CD4-positive, alpha-beta T cell treated with Interleukin-4 for 1 hour (primary cell): ENCODE results near the gene ATF1.
A peak's percentile ranks its signal among the peaks of the same experiment; 100 is the strongest.

ENCODE experiments used
- DNase-seq, 2 donors: peaks; one replicate each; pipeline ENCODE4 v3.0.0-alpha.2; 2020 to 2022

ATF1 gene

DNA sequence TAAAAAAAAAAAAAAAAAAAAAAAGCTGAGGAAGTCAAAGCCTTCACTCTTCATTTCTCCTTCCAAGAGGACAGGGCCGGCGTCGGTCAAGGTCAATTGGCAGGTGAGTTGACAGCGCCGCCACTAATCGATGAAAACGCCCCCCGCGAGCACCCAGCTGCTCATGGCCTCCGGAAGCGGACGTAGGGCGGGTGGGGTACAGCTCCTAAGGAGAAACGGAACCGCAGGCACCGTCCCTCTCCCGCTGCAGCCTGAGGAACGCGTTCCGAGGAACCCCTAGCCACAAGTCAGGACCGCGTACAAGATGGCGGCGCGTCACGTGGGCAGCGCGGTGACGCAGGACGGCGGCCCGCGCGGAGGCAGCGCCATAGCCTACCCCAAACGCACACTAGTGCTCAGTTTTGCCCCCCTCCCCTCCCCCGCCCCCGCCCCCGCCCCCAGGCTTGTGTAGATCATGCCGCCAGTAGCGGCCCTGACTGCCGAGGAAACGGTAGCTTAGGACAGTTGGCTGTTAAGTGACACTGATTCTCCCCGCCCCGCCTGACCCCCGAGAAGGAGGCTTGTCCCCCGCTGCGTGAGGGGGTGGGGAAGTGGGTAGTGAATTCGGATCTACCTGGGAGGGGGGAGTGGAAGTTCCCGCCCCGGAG, at the start of gene ATF1:
TSS of gene ATF1 (plus strand) at position 463 of the 647 bp plus-strand sequence. CDS start 16,045 bp downstream, outside the sequence.
- DNase-seq = peak; percentile 93 to 94

DNA sequence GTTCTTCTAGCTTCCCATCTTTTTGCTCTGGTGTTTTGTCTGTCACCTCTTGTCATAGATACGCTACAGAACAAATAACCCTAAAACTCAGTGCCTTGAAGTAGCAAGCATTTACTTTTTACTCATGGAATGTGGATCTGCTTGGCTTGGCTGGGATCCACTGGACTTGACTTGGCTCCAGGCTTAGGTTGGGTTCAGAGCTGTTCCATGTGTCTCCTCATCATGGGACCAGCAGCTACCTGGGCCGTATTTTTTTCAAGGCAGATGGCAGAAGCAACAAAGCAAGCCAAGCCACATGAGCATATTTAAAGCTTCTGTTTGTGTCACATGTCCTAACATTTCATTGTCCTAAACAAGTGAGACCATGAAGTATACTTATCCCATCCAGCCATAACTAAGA, 48.7 kb upstream of the ATF1 start:
- DNase-seq = no peak

DNA sequence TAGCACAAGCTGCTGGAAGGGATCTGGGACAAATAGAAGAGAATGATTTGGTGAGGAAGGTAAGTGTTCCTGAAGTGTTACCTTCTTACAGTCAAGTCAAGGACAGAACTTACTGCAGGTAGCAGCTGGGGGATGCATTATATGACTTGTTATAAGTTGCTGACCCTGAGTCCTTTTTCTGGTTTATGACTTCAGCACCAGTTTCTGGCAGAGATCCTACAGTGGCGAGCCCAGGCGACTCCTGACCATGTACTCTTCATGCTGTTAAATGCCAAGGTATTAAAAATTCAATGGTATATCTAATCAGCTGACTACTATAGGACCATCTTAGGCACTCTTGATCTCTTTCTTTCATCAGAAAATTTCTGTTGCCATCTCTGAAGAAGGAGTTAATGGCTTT, 45.1 kb upstream of the ATF1 start:
- DNase-seq = no peak

DNA sequence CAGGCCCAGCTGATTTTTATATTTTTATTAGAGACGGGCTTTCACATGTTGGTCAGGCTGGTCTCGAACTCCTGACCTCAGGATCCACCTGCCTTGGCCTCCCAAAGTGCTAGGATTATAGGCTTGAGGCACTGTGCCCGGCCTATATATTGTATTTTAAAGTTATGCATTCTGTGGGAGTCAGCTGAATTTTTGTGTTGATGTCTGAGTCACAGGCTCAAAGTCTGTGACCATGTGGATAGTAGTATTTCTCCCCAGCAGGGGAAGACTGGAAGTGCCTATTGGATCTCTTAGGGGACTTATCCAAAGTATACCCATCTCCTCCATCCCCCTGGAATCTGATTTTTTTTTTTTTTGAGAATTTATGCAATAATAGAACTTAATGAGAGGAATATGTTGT, 43.8 kb upstream of the ATF1 start:
- no peak for DNase-seq

DNA sequence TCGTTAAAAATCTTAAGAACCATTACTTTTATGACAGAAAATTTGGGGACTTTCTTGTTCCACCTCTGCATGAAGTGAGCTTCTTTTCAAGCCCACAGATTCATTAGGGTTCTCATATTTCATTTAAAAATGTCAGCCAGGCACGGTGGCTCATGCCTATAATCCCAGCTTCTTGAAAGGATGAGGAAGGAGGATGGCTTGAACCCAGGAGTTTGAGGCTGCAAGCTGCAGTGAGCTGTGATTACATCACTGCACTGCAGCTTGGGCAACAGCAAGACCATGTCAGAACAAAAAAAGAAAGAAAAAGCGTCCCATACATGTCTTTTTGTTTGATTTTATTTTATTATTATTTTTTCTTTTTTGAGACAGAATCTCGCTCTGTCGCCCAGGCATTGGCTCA, 43.4 kb upstream of the ATF1 start:
- no peak for DNase-seq

DNA sequence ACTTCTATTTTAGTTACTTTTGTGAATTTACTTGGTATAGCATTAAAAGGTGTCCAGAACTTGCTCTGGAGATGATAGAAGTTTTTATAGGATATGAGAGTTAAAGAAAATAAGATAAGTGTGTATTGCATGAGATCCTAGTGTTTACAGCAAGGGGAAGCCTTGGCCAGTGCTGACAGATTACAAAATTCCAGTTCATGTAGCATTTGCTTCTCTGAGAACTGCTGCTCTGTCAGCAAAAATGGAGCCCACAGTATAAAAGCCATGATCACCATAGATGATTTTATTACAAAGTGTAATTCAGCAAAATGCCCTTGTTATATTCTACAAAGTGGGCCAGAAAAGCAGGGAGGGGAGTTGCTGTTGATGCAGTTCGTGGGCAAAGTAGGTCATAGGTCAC, 40.0 kb upstream of the ATF1 start:
- no peak for DNase-seq

DNA sequence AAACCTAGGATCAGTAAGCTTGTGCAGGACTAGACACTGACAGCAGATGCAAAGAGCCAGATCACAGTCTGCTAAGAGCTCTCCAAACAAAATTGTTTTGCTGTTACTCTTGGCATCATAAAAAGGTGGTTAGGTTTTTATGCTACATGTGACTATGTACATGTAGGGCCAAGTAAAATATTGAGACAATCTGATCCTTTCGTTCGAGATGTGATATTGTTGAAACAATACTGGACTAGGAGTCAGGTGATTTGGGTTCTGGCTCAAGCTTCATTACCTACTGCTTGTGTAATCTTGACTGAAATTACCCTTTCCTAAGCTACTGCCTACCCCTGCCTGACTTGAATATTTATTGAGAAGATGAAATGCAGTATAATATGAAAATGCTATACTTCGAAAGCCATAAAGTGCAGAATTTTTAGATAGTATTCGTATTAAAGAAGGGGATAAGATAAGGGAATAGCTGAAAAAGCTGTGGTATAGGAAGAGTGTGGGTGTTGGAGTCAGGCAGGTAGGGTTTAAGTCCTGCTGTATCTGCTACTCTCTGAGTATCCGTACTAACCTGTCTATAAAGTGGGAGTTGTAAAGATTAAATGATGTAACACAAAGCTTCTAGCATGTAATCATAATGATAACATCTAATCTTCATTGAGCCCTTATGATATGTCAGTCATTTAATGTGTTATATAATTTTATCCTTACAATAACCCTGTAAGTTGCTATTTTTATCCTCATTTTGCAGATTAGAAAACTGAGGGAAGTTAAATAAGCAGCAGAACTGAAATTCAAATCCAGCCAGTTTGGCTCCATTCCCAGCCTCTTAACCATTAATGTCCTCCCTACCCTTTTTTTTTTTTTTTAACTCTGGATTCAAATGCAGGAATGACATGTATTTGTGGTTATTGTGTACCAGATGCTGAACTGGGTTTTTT, 38.6 kb upstream of the ATF1 start:
- DNase-seq = no peak

DNA sequence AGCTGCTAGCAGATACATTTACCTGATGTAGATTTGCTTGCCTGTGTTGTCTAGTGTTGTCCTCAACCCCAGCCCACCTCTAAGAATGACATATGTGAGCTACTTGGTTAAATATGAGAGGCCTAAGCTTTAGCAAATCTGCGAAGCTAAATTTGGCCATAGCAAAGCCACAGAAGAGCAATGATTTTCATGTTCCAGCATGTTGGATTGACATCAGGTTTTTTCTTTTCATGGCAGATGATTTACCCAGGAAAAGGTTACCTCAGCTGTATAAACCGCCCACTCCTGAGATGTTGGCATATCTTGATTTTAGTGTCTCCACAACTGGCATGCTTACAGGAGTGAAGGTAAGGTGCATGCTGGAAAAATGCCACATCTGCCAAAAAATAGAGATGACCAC, 36.4 kb upstream of the ATF1 start:
- DNase-seq = no peak

DNA sequence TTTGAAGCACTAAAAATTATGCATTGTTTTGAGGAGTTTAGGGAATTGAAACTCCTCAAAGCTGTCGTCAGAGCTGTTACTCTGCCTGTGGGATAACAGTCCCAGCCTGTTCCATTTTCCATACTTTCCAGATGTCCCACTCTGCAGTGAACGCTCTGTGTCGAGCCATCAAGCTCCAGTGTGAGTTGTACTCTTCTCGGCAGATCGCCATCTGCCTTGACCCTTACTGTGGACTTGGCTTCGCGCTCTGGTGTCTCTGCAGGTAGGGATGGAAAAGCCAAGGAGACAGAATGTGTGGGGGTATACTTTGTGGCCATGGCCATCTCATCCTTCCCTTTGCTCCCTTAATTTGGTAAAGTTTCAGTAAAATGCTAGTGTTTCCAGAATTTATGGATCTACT, 35.5 kb upstream of the ATF1 start:
- DNase-seq = no peak

DNA sequence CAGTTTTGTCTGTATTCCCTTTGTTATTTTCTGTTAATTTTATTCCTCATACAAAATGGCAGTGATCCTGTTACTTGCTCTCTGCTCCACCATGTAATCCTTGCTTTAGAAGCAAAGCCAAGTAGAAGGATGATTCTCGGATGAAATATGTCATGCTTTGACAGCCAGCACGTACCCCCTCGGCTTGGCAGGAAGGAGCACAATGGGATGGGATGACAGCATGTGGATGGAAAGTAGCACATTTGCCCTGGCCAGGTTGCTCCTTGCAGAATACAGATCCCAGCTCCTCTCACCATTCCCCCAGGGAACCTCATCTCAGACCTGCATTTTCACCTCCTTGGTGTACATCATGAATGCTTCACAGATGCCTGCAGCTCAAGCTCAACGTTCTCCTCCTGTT, 35.1 kb upstream of the ATF1 start:
- no peak for DNase-seq

DNA sequence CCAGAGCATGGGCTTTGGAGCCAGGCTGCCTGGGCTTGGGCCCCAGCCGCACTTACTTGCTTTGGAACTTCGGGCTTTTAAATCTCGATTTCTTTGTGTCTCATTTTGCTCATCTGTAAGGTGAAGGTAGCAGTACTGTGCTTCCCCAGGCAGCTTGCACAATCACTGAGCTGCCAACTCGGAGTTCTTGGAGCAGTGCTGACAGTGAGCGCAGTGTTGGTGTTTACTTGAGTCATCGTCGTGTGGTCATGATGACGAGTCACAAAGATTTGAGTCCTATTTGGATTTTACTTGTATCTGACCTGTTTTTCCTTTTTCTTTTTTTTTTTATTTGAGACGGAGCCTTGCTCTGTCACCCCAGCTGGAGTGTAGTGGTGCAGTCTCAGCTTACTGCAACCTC, 31.3 kb upstream of the ATF1 start:
- no peak for DNase-seq

DNA sequence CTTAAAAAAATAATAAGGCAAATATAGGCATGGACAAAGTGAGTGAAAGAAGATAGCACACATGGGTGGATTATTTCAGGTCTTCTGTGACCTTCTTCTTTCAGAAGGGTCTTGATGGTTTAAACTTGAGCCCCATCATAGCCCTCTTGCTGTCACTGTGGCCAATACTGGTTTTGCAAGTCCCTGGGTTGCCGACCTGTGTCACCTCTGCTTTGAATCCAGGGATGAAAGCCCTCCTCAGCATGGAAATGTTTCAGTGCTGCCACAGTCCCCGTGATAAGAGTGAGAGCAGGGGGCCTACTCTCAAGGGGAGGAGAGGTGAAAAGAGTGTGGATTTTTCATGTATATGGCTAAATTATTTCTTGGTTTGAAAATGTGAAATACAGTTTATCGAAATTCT, 30.2 kb upstream of the ATF1 start:
- no peak for DNase-seq

DNA sequence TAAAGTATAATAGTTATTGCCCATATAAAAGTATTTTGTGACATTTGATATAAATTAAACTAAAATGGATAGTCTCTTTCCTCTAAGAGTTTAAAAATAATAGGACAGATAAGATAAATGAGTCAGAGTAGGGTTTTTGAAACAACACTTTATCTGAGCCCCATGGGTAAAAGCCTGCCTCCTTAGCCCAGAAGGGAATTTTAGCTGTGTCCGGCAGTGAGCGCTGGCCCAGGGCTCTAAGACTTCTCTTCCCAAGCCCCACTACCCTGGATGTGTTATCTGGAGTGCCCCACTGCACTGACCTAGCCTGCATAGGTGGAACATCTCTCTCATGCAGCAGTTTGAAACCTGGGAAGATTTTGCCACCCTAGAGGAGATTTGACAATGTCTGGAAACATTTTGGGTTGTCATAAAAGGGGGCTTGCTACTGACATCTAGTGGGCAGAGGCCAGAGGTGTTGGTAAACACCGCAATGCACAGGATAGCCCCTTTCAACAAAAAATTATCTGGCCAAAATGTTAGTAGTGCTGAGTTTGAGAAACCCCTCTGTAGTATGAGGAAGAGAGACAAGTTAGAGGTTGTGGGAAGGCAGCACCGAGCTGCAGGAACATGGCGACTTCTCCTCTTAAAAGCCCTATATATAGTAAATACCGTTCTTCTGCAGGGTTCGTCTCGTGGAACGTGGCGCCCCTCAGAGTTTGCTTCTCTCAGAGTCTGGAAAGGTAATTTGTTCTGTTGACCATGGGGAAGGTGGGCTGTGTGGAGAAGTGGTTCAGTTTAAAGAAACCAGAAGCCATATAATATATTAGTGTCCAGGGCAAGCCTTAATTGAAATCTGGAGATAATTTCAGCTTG, 29.3 kb upstream of the ATF1 start:
- peak in 1 of 2 donors; percentile 17 for DNase-seq

DNA sequence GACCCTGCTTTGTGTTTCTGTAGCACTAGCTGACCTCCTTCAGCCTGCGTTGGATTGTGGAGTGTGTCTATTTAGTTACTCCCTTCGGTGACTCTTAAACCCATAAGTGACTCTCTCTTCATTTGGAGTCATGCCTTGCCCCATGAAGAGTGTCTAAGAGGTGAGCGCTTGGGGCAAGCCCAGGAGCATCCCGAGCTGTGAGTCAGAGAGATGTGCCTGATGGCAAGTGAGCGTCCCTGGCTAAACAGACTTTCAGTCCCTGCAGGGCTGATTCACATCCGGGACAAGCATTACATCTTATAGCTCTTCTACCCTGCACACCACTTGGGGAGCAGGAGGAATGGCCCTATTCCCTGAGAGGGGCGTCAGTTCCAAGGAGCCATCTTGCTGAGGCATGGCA, 24.3 kb upstream of the ATF1 start:
- DNase-seq = no peak

DNA sequence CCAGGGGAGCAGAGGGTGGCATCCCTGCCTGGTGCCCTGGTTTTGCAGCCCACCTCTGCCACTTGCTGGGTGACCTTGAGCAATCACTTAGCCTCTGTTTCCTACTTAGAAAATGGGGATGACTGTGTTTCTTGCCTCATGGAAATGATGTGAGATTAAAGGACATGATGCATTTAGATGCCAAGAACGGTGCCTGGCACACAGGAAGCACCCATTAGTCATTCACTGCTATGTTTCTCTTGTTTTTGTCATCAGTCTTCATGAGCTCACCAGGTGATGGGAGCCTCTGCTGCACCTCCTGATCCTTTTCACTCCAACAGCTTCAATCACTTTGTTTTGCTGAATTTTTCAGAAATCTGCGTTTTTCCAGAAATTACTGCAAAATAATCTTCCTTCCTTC, 23.6 kb upstream of the ATF1 start:
- no peak for DNase-seq

DNA sequence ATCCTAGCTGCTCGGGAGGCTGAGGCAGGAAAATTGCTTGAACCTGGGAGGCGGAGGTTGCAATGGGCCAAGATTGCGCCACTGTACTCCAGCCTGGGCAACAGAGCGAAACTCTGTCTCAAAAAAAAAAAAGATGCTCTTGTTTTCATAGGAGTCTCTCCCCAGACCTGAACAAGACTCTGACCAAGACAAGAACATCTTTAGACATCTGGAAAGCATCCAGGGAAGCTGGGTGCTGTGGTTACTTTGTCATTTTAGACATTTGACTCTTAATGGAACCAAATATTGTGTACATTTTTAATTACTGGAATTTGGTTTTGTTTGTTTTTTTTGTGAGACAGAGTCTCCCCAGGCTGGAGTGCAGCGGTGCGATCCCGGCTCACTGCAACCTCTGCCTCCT, 21.1 kb upstream of the ATF1 start:
- DNase-seq = no peak

DNA sequence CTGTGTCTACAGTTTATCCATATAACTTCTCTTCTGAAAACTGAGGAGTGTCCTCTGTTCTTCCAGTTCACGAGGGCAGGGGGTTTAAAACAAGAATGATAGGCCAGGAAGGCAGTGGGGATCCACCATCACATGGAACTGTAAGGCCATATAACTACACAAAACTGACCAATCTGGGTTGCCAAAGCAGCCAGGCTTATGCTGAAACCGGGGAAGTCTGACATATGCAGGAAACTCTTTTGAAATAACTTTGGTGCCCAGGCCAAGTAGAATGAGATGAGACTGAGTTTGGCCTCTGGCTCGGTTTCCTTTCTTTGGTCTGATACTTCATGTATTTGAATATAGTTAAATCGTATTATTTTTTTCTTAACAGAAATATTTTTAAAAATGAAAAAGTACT, 18.0 kb upstream of the ATF1 start:
- DNase-seq = peak in 1 of 2 donors; percentile 18

DNA sequence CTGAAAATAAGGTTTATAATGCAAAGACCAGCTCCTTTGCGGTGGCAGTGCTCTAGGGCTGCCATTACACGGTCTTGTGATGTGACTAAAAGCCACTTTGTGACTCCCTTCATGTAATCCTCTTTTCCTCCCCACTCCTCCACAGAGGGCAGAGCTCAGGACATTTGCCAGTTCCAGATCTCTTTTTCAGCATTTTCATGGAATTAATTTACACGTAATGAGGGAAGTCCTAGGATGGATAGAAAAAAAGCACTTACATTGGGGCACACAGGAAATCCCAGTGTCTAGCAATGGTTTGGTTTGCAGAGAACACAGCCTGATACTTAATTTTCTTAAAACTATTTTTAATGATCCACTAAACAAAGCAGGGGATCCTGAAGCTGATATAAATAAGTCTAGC, 17.5 kb upstream of the ATF1 start:
- DNase-seq = no peak

DNA sequence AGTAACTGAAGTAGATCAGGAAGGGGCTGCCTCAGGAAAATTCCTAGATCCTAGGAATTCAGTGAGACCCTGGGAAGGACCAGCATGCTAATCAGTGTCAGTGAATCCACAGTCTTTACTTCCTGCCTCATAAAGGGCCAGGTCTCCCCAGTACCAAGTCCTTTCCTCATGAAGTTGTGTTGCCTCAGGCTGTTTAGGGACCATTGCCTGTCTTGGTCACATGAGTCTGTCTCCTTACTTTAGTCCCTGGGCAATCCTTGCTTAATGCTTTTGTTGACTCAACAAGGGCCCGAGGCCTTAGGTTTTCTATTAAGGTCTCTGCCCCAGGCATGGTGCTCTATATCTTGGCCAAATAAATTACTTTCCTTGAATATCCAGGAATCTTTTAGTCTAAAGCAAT, 16.1 kb upstream of the ATF1 start:
- no peak for DNase-seq

DNA sequence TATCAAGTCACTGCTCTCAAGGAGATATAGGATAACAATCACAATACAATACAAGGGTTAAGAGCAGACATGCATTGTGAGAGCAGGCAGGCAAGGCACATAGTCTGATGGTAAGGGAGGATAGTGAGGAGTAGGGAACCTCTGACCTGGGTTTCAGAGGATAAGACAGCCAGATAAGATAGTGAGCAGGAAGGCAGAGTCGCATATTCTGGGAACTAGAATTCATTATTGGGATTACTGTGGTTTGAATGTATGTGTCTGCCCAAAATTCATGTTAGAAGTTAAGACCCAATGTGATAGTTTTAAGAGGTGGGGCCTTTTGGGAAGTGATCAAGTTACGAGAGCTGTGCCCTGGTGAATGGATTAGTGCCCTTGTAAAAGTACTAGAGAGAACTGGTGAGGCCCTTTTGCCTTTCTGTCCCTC, 14.4 kb upstream of the ATF1 start:
- no peak for DNase-seq

DNA sequence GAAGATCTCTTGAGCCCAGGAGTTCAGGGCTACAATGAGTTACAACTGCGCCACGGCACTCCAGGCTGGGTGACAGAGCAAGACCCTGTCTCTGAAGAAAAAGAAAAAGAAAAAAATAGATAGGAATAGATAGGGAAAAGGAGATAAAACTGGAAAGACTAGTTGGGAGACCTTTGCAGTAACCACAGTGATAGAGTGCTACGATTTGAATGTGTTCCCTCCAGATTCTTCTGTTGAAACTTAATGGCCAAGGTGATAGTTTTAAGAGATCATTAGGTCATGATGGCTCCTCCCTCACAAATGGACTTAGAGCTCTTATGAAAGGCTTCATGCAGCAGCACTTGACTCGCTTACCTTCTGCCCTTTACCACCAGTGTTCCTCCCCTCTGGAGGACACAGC, 13.5 kb upstream of the ATF1 start:
- DNase-seq = no peak

DNA sequence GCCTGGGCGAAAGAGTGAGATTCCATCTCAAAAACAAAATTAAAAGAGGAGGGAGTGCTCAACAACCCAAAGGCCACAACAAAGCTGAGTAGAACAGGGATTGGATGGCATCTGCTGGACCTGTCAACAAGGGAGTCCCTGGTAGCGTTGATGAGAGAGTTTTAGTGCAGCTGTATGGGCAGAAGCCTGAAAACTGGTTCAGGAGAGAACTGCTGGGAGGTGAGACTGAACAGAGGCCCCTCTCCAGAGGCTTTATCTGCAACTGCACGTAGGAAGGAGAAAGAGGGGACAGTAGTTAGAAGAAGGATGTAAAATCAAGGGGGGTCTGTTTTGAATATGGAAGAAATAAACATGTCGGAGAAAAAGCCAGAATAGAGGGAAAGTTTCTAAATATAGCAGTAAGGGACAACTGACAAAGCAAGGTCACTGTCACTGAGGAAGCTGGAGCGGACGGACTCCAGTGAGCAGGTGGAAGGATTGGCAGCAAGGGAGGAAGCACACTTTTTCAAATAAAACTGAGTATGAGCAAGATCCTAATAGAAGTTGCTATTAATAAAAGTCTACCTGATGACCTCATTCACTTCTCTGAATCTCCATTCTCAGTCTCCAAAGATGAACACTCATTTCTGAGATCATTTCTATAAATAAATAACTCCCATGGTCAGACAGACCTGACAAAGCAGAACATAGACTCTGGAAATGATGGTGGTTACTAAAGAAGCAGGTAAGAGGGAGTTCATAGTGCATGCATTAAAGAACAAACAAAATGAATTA, 11.8 kb upstream of the ATF1 start:
- DNase-seq = no peak
